Fibroblast of peridontal ligament (primary cell): ENCODE data around the gene NAIP.
"Not testable (repeated sequence)": the region's sequence is repeated elsewhere in the genome, so short reads cannot be mapped to it uniquely, and the experiment has no call there.

ENCODE experiments used
- DNase-seq: peaks from one replicate; pipeline ENCODE4 v3.0.0-alpha.2; 2010; ENCODE audit errors: extremely low read depth

The NAIP gene, protein sequence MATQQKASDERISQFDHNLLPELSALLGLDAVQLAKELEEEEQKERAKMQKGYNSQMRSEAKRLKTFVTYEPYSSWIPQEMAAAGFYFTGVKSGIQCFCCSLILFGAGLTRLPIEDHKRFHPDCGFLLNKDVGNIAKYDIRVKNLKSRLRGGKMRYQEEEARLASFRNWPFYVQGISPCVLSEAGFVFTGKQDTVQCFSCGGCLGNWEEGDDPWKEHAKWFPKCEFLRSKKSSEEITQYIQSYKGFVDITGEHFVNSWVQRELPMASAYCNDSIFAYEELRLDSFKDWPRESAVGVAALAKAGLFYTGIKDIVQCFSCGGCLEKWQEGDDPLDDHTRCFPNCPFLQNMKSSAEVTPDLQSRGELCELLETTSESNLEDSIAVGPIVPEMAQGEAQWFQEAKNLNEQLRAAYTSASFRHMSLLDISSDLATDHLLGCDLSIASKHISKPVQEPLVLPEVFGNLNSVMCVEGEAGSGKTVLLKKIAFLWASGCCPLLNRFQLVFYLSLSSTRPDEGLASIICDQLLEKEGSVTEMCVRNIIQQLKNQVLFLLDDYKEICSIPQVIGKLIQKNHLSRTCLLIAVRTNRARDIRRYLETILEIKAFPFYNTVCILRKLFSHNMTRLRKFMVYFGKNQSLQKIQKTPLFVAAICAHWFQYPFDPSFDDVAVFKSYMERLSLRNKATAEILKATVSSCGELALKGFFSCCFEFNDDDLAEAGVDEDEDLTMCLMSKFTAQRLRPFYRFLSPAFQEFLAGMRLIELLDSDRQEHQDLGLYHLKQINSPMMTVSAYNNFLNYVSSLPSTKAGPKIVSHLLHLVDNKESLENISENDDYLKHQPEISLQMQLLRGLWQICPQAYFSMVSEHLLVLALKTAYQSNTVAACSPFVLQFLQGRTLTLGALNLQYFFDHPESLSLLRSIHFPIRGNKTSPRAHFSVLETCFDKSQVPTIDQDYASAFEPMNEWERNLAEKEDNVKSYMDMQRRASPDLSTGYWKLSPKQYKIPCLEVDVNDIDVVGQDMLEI (N-terminal part only)

DNA sequence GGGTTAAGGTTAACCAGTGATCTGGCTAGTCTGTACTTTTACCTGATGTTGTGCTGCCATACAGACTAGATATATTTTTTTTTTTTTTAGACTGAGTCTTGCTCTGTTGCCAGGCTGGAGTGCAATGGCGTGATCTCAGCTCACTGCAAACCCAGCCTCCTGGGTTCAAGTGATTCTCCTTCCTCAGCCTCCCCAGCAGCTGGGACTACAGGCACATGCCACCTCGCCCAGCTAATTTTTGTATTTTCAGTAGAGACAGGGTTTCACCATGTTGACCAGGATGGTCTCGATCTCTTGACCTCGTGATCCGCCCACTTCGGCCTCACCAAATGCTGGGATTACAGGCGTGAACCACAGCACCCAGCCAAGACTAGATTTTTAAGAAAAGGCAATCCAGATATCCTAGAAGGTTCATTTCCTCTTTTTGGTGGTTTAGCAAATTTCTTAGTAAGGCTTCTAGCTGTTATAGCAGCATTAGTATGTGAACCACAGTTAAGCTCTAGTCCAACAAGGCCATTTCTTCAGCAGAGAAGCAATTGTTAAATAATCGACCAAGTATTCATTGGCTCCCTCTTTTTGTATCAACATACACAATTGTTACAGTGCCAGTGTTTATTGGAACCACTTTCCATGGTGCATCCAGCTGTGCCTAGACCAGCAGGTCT, at the start of gene NAIP:
NAIP (minus strand) TSS at position 51 of the 665 bp plus-strand sequence. CDS start 12,424 bp downstream, outside the sequence.
- DNase-seq = not testable (repeated sequence)

DNA sequence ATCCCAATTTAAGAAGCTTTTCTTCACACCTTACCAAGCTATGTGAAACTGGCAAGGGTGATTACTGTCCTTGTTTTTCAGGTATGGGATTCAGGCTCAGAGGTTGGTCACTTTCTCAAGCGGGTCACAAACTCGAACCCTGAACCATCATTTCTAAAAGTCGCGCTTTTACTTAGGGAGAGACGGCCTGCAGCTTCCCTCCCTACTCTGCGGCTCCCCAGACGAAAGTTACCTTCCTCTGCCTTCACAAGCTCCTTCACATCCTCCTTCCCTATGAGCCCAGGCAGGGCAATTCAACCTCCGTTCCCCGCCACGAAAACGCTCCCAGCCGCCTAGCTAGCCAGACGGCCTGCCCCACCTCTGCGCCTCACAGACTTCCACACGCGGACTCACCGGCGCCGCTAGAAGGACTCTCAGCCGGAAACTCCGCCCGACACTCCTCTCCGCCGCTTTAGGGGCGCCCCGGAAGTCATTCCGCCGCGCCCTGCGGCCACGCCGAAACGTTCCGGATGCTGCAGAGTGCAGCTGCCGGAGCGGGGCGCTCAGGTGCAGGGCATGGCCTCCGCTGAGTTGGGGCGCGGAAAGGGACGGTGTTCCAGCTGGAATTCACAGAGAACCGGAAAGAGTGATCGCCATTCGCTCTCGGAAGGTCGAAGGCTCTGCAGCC, 42.3 kb upstream of the NAIP start, which contains the start of gene GTF2H2:
GTF2H2 (minus strand) TSS at position 415 of the 667 bp plus-strand sequence. CDS start 4,913 bp downstream, outside the sequence.
- DNase-seq = not testable (repeated sequence)

DNA sequence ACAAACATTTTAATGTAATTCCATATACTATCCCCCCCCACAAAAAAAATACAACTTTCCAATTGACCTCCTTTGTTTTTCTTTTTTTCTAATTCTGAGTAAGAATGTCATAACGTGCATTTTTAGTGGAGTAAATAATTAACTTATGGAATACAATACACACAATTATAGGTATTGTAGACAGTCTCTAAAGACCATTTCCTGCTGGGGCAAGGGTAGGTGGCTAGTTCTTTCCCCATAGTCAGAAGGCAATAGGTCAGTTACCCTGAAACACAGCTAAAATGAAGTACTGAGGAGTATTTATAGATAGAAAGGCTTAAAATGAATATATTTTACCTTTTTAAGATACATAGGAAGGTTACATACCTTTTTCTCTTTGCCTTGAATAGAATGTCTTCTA, 36.2 kb upstream of the NAIP start:
- DNase-seq = not testable (repeated sequence)

DNA sequence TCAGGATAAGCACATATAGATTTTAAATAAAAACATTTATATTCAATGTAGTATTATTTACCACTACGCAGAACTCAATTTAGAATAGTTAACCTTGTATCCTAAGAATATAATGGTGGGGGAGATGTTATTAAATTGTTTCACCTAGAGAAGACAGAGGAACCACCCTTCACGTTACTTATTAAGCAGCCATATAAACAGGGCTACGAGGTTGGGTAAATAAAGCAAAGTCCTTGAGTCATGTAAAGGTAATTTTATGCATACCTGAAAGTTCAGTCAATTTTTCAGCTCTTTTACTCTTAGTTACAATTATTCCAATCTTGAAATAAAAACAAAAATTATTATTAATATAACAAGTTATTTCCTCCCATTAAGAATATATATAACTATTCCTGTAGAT, 34.3 kb upstream of the NAIP start:
- not testable (repeated sequence) for DNase-seq

DNA sequence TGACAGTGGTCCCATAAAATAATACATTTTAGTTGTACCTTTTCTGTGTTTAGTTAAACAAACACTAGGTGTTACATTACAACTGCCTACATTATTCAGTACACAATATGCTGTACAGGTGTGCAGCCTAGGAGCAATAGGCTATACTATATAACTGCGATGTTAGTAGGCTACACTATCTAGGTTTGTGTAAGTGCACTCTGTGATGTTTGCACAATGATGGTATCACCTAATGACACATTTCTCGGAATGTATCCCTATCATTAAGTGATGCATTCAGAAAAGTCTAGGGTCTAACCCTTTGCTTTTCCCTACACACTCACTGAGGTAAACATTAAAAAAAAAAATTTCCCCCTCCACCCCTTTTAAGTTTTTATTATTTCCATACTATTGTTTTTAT, 19.7 kb upstream of the NAIP start:
- DNase-seq = not testable (repeated sequence)

DNA sequence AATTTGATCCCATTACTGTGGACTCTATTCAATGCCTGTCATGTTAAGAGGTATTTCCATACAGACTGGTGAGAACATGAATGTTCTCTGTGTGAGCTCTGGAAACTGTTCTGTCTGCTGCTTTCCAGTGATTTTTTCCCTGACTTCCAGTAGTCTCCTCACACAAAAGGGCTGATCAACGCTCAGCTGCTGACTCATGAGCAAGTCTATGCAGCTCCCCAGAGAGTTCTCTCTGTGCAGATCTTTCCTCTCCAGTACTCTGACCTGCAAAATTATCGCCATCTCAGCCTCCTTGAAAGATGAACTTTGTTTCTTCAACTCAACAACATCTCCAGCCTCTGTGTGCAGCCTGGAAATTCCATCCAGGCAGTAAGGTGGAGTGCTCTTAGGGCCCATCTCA, 19.0 kb upstream of the NAIP start:
- not testable (repeated sequence) for DNase-seq

DNA sequence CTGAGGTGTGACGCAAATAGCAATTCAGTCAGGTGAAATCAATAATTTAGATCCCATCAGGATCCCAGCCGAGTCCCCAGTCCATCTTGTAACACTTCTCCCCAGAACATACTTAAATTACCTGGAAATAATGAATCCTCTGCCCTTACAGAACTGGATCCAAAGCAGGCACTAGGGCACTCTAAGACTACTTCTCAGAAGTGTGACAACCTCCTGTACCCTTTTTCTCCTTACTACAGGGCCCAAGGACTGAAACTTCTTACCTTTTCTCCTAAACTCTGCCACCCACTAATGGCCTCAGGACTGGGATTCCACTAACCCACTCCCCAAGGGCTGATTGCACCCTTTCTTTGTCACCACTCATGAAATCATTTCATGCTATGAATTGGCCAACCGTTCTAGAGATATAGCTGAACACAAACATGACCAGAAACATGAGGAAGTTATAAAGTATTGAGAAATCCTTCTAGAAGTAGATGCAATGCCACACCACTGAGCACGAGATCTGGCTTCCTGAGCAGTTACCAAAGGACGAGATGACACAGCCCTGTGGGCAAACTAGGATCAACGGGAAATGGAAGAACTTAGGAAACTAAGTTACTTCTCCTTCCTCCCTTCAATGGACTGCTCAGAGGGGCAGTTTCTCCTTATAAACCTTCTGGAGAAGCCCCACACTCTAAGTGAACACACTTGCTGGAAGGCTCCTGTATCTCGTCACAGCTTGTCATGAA, 6.1 kb upstream of the NAIP start:
- not testable (repeated sequence) for DNase-seq

DNA sequence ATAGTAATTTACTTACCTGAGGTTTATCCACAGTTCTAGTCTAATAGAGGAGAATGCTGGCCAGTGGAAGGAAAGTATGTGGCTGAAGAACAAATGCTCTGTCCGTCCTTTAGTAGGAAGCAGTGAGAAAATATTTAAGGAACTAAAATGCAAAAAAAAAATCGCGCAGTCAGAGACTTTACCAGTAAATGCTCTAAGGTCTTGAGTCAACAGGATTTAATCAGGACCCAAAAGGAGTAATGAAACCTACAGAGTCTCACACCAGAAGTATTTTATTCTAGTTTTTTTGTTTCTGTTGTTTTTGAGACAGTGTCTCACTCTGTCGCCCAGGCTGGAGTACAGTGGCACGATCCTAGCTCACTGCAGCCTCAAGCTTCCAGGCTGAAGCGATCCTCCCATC, 4.5 kb downstream of the NAIP start:
- not testable (repeated sequence) for DNase-seq

DNA sequence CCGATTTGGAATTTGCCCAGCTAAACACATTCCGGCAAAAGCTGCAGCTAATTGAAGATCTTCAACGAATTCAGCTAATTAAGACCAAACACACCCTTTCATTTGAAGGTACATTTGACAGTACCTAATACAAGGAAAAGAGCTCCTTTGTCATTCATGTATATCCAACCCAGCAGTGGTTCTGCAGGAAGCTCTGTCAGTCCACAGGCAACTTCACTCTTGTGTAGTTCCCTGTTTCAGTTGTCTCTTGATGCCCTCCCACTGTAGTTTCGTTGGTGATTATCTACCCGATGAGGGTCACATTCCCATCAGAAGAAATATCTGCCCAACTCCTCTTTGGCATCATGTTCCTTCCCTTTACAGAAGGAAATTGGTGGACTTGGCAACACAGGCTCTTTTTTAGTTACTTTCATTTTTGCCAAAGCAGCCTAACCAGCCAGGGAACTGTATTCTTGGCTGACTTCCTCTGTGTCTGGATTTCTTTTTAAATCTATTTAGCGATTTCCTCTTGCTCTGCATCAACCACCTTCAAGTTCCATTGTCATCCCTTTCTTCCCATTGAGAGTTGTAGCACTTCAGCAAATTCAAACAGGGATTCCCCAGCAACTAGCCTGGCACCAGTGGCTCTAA, 6.6 kb downstream of the NAIP start:
- DNase-seq = not testable (repeated sequence)

DNA sequence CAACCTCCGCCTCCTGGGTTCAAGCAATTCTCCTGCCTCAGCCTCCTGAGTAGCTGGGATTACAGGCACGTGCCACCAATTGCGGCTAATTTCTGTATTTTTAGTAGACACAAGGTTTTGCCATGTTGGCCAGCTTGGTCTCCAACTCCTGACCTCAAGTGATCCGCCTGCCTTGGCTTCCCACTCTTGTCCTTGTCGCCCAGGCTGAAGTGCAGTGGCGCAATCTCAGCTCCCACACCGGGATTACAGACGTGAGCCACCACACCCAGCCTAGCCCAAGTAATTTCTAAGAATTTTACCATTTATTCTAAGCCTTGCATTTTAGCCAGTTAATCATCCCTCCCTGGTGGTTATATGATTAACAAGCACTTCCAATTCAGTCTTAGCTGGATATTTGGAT, 11.0 kb downstream of the NAIP start:
- no peak for DNase-seq

DNA sequence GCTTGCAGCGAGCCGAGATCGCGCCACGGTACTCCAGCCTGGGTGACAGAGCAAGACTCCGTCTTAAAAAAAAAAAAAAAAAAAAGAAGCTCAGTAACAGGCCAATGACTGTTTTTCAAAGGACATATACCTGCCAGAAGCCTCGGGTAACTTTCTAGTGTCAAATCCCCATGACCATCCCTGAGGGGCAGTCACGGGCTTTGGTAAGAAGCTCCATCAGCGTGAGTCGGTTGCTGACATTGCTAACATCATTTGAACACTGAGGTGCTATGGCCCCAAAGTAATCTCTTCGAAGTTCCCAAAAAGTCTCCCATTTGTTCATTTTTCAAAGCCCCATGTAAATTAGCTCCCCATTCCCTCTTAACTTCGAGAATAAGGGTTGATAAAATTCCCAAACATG, 11.6 kb downstream of the NAIP start:
- DNase-seq = no peak

DNA sequence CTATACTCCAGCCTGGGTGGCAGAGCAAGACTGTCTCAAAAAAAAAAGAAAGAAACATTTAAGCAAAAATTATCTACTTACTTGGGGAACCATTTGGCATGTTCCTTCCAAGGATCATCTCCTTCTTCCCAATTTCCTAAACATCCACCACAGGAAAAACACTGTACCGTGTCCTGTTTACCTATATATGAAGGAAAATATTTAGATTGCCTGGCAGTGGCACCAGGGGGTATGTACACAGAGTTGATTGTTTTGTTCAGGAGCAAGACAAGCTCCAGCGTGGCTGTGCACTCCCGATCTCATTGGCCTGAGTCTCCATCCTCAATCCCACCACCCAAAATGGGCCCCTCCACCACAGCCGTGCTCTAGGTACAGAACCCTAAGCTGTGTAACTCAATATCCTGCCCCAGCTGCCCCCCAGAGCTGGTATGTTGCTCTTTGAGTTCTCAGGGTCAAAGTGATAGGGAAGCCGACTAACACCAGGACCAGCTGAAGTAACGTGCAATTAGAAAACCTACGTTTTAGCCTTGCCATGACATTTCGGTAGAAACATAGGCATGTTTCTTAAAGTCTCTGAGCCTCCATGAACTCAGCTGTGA, 13.8 kb downstream of the NAIP start:
- DNase-seq = no peak

DNA sequence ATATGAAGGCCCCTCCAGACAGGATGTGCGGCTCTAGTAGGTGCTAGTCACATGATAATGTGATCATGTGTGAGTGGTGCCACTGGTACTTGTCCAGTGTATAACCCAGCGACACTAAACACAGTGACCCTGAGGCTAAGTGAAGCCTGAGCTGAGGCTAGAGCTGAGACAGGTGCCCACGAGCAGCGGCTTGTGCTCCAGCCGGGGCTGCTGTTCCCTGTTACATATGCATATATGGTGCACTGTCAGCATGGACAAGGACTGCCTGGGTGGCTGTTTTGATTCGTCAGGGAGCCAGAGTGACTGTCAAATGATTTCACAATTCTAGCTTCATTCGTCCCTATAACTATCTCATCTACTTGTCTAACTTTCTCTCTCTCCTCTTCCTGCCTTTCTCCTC, 18.2 kb downstream of the NAIP start:
- not testable (repeated sequence) for DNase-seq

DNA sequence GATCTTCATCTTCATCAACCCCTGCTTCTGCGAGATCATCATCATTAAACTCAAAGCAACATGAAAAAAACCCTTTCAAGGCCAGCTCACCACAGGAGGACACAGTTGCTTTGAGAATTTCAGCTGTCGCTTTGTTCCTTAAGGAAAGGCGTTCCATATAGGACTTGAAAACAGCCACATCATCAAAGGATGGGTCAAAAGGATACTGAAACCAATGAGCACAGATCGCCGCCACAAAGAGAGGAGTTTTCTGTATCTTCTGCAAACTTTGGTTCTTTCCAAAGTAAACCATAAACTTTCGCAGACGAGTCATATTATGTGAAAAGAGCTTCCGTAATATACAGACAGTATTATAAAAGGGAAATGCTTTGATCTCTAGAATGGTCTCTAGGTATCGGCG, 40.3 kb downstream of the NAIP start:
- not testable (repeated sequence) for DNase-seq

DNA sequence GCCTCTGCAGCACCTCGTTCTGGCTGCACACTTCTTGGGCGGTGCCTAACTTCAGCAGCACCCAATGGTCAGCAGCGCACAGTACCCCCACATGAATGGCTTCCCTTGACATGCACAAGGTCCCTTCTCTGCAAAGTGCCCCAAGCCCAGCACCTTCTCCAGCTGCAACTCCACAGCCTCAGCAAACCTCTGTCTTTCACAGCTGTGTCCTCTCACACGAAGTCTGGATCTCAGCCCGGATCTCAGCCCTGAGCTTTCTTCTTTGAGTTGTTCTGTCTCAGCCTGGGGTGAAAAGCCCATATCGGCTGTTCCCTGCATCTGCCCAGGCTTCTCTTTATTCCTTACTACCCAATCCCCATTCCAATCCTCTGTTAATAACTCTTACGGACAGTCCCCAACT, 57.9 kb downstream of the NAIP start:
- DNase-seq = not testable (repeated sequence)

DNA sequence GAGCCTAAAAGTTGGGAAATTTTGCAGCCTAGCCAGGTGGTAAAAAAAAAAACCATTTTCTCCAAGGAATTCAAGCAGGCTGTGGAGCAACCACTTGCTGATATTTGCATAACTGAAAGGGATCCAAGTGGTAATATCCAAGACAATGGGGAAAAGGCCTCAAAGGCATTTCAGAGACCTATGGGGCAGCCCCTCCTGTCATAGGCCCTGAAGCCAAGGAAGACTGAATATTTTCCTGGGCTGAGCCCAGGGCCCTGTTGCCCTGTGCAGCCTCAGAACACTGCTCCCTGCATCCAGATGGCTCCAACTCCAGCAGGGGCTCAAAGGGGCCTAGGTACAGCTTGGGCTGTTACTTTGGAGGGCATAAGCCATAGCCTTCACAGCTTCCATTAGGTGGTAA, 60.6 kb downstream of the NAIP start:
- not testable (repeated sequence) for DNase-seq

DNA sequence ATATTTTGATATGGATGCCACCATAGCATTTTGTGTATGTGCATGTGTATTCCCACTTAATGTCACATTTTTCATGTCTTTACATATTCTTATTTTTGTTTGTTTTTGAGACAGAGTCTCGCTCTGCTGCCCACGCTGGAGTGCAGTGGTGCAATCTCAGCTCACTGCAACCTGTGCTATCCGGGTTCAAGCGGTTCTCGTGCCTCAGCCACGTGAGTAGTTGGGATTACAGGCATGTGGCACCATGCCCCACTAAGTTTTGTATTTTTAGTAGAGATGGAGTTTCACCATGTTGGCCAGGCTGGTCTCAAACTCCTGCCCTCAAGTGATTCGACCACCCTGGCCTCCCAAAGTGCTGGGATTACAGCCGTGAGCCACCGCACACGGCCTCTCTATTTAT, 72.1 kb downstream of the NAIP start:
- DNase-seq = not testable (repeated sequence)

DNA sequence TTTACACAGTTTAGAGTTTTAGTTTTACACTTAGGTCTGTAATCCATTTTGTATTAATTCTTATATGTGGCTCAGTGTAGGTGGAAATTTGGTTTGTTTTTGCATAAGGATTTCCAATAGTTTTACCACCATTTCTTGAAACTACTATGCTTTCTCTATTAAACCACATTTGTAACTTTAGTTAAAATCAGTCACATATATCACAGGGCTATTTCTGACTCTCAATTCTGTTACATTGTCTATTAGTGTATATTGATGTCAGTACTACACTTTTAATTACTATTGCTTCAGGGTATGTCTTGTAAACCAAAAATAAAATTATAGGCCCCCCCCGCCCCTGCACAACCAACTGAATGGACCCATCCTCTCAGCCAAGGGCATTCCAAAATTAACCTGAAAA, 92.6 kb downstream of the NAIP start:
- not testable (repeated sequence) for DNase-seq

DNA sequence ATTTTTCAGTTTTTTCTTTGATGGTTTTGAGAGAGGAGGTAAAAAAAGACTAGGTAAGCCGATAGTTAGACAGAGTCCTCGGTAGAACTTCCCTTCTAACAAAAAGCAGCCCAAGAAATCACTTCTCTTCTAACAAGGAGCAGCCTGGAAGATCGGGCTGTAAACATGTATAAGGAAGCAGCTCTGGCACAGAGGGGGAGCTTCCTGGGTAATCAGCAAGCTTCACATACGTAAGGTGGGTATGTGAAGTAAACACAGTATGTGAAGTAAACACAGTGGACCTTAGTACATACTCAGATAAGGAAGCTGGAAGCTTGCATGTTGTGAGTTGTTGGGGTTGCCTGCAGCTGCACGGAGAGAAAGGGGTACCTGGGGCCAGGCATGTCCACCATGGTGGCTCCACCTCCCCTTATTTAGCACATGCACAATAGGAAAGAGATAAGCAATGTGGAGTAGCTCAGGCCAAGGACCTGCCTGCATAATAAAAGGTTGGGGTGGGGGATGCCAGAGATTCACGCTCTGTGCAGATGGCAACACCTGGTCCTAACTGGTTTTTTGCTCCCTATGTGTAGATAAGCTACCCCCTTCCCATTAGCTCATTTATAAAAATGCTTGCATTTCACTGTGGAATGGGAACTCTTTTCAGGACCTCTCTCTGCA, 93.3 kb downstream of the NAIP start:
- DNase-seq = not testable (repeated sequence)
